ENCODE data around the gene GNAQ. TPM values are rescaled to one million over a fixed set of nuclear protein-coding genes. Genes with fewer than 3 reads are reported as not detected.

Gene GNAQ
- polyA plus RNA-seq, 1 of the 3 experiments (the other 2 are of a cell fraction): 20.9 TPM

DNA sequence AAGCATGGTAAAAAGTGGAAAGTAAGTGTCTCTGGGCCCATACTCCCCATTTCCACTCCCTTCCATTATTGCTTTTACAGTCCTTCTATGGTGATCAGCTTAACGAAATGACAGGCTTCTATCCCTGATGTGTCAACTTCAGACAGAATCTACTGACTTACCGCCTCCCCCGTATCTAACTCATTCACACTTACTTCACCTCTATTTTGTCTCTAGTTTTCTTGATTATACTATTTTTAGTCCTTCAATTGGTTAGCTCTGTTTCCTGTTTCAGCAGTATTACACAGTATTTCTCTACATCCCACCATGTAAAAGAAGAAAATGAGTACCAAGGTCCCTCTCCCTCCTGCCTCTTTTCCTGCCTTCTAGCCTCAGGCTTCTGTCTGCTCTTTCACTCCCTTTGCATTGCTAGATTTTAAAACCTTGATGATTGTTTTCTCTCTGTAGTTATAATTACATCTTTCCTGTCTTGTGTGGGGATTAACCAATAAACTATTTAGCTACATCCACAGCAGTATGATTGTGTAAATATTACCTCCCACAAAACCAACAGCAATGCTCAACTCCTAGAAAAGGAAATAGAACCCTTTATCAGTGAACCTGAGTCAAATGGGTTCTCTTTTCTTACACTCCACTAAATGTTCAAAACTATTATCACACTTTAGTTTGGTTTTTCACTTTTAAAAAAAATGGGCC lies 53.4 kb downstream of the GNAQ start:
- peaks cover 38% of the 10 kb centered on the region for H4K20me1 ChIP-seq (ENCODE audit: insufficient read depth)
- H3K4me3 ChIP-seq (ENCODE audit: low read depth in 2 of 2, low read length in 1 of 2): no peak overlapping the region
- ChIA-PET POLR2A (no interaction called here), CTCF (interaction anchor here (1.2 to 5.0 kb wide), 5 partner anchors 20 to 143 kb away, joined by 3 to 41 read pairs (median 6); no protein-coding TSS in a partner anchor)
- no peak for DNase-seq
- H3K9me2 ChIP-seq: no peaks in the 10 kb centered on the region
- no peaks in the 10 kb centered on the region for H3K27me3 ChIP-seq (ENCODE audit: insufficient read depth)
- no peak for TF ChIP-seq RFX5 (IDR thresholded peaks at IDR 0.05; ENCODE audit: low read length)
- TF ChIP-seq POLR2AphosphoS5 (IDR thresholded peaks at IDR 0.05; ENCODE audit: low read depth, low read length): no peak
- no peak for TF ChIP-seq SIN3A (IDR thresholded peaks at IDR 0.05; ENCODE audit: borderline replicate concordance, low read depth, low read length)
- TF ChIP-seq GATA2 (CRISPR knock-in tag; IDR thresholded peaks at IDR 0.05): no peak
- TF ChIP-seq NRF1 (IDR thresholded peaks at IDR 0.05; ENCODE audit: low read depth, low read length): no peak
- TF ChIP-seq EP300 (IDR thresholded peaks at IDR 0.05; ENCODE audit: borderline replicate concordance in 1 of 2, low read depth in 1 of 2, low read length in 1 of 2): no peak
- no peak for TF ChIP-seq EZH2phosphoT487 (IDR thresholded peaks at IDR 0.05; ENCODE audit: borderline replicate concordance, low read depth)
- no peak for TF ChIP-seq SMC3 (IDR thresholded peaks at IDR 0.05; ENCODE audit: low read depth, low read length)
- TF ChIP-seq GABPA (IDR thresholded peaks at IDR 0.05; ENCODE audit: low read depth): no peak
- TF ChIP-seq FOSL2 (IDR thresholded peaks at IDR 0.05; ENCODE audit: borderline replicate concordance, low read depth): no peak
- TF ChIP-seq, protein P1, sequence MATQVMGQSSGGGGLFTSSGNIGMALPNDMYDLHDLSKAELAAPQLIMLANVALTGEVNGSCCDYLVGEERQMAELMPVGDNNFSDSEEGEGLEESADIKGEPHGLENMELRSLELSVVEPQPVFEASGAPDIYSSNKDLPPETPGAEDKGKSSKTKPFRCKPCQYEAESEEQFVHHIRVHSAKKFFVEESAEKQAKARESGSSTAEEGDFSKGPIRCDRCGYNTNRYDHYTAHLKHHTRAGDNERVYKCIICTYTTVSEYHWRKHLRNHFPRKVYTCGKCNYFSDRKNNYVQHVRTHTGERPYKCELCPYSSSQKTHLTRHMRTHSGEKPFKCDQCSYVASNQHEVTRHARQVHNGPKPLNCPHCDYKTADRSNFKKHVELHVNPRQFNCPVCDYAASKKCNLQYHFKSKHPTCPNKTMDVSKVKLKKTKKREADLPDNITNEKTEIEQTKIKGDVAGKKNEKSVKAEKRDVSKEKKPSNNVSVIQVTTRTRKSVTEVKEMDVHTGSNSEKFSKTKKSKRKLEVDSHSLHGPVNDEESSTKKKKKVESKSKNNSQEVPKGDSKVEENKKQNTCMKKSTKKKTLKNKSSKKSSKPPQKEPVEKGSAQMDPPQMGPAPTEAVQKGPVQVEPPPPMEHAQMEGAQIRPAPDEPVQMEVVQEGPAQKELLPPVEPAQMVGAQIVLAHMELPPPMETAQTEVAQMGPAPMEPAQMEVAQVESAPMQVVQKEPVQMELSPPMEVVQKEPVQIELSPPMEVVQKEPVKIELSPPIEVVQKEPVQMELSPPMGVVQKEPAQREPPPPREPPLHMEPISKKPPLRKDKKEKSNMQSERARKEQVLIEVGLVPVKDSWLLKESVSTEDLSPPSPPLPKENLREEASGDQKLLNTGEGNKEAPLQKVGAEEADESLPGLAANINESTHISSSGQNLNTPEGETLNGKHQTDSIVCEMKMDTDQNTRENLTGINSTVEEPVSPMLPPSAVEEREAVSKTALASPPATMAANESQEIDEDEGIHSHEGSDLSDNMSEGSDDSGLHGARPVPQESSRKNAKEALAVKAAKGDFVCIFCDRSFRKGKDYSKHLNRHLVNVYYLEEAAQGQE (IDR thresholded peaks at IDR 0.05; ENCODE audit: low read depth, low read length): no peak
- TF ChIP-seq, protein P2, sequence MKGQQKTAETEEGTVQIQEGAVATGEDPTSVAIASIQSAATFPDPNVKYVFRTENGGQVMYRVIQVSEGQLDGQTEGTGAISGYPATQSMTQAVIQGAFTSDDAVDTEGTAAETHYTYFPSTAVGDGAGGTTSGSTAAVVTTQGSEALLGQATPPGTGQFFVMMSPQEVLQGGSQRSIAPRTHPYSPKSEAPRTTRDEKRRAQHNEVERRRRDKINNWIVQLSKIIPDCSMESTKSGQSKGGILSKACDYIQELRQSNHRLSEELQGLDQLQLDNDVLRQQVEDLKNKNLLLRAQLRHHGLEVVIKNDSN (IDR thresholded peaks at IDR 0.05; ENCODE audit: borderline replicate concordance, low read depth): no peak
- TF ChIP-seq RXRA (IDR thresholded peaks at IDR 0.05; ENCODE audit: borderline replicate concordance, low read depth): no peak
- TF ChIP-seq, protein P3, sequence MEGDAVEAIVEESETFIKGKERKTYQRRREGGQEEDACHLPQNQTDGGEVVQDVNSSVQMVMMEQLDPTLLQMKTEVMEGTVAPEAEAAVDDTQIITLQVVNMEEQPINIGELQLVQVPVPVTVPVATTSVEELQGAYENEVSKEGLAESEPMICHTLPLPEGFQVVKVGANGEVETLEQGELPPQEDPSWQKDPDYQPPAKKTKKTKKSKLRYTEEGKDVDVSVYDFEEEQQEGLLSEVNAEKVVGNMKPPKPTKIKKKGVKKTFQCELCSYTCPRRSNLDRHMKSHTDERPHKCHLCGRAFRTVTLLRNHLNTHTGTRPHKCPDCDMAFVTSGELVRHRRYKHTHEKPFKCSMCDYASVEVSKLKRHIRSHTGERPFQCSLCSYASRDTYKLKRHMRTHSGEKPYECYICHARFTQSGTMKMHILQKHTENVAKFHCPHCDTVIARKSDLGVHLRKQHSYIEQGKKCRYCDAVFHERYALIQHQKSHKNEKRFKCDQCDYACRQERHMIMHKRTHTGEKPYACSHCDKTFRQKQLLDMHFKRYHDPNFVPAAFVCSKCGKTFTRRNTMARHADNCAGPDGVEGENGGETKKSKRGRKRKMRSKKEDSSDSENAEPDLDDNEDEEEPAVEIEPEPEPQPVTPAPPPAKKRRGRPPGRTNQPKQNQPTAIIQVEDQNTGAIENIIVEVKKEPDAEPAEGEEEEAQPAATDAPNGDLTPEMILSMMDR (IDR thresholded peaks at IDR 0.05): no peak
- TF ChIP-seq CHD2 (IDR thresholded peaks at IDR 0.05; ENCODE audit: low read length, partially characterized antibody): no peak
- TF ChIP-seq FOXJ3 (CRISPR knock-in tag; IDR thresholded peaks at IDR 0.05): no peak
- no peak for TF ChIP-seq JUND (IDR thresholded peaks at IDR 0.05)
- no peak for TF ChIP-seq MEF2A (IDR thresholded peaks at IDR 0.05; ENCODE audit: borderline replicate concordance, low read depth)
- TF ChIP-seq, protein P4, sequence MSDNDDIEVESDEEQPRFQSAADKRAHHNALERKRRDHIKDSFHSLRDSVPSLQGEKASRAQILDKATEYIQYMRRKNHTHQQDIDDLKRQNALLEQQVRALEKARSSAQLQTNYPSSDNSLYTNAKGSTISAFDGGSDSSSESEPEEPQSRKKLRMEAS (IDR thresholded peaks at IDR 0.05; ENCODE audit: low read depth): no peak
- peaks cover 0 to 3% of the 10 kb centered on the region in 2 experiments for H3K36me3 ChIP-seq (replicated peaks in 1 of 2; ENCODE audit: control insufficient read depth in 1 of 2, insufficient read depth in 2 of 2, low read length in 1 of 2)
- H3K79me2 ChIP-seq (ENCODE audit: insufficient read depth): peaks cover 97% of the 10 kb centered on the region
- H3K9me3 ChIP-seq: no peaks in the 10 kb centered on the region
- peaks cover 10 to 41% of the 10 kb centered on the region in 2 experiments; a peak in 3 of 4 replicates for H3K4me1 ChIP-seq (ENCODE audit: control insufficient read depth in 1 of 2, insufficient read depth in 2 of 2, low read depth in 1 of 2, low read length in 1 of 2)
- H3K27ac ChIP-seq (ENCODE audit: low read depth in 2 of 2, low read length in 1 of 2): no peak overlapping the region; a peak in 1 of 4 replicates
- WGBS (ENCODE audit: low lambda C conversion rate): 88% methylated on average over 3 of the region's 3 CpGs
- H2AFZ ChIP-seq (ENCODE audit: low read depth): no peak overlapping the region
- no peak overlapping the region for H3K4me2 ChIP-seq
- H3K9ac ChIP-seq: no peak overlapping the region; the same call in 1 of the 2 replicates
- H3F3A ChIP-seq (replicated peaks; ENCODE audit: insufficient read depth): peaks cover 13% of the 10 kb centered on the region

Data from SK-N-SH (cell line).